IMR-90 (cell line): ENCODE measurements around the gene ISM1. TPM values are rescaled to one million over a fixed set of nuclear protein-coding genes. Genes with fewer than 3 reads are reported as not detected.

Experiments
- ATAC-seq: fragments of 200-7000 bp; cut with Tn5 transposase; 2 replicates; pipeline ENCODE4 v1.9.1; 2020; ENCODE audit warnings: low read depth, mild to moderate bottlenecking, moderate library complexity
- BruUV-seq: library from RNA; stranded (reverse); fragments of 400-500 nt; replicated peaks from 2 replicates; lab custom pipeline; 2021; lab: Mats Ljungman, UMichigan
- CTCF ChIA-PET: fragments of 300-600 bp; formaldehyde crosslinking; extraction: SDS; loops from one replicate; lab custom pipeline; 2021; ENCODE audit warnings: antibody characterized with exemption; lab: Yijun Ruan, JAX
- POLR2A ChIA-PET: fragments of 300-600 bp; sonication (Branson Sonifier 250); formaldehyde crosslinking; loops from one replicate; lab custom pipeline; 2022; ENCODE audit warnings: antibody characterized with exemption; ENCODE audit not compliant: unreplicated experiment; lab: Charles Lee
- DNase-seq: peaks from one replicate; pipeline ENCODE4 v3.0.0; 2013
- H2AFZ ChIP-seq: replicated peaks from 2 replicates; pipeline ENCODE3; 2013; ENCODE audit warnings: low read length, mild to moderate bottlenecking; ENCODE audit not compliant: poor library complexity
- H2AK5ac ChIP-seq: 2 replicates; pipeline ENCODE4 v1.6.1; 2013; ENCODE audit warnings: low read depth, low read length, inconsistent platforms
- H2AK9ac ChIP-seq: replicated peaks from 2 replicates; pipeline ENCODE3; 2013; ENCODE audit warnings: mild to moderate bottlenecking, low read depth, low read length, moderate library complexity; ENCODE audit not compliant: poor library complexity
- H2BK120ac ChIP-seq: 2 replicates; pipeline ENCODE4 v1.6.1; 2013; ENCODE audit warnings: low read depth, low read length, inconsistent platforms
- H2BK15ac ChIP-seq: 3 replicates; pipeline ENCODE4 v1.6.1; 2013; ENCODE audit warnings: low read depth, low read length, inconsistent platforms
- H2BK20ac ChIP-seq: 2 replicates; pipeline ENCODE4 v1.6.1; 2013; ENCODE audit warnings: low read depth, mild to moderate bottlenecking, inconsistent platforms, low read length, moderate library complexity
- H2BK5ac ChIP-seq: 2 replicates; pipeline ENCODE4 v1.6.1; 2013; ENCODE audit warnings: mild to moderate bottlenecking, low read depth, low read length, inconsistent platforms; ENCODE audit not compliant: poor library complexity, severe bottlenecking
- H3K14ac ChIP-seq: replicated peaks from 2 replicates; pipeline ENCODE4 v1.6.1; 2013; ENCODE audit warnings: low read depth, low read length, inconsistent platforms
- H3K18ac ChIP-seq: 2 replicates; pipeline ENCODE4 v1.6.1; 2013; ENCODE audit warnings: low read depth, low read length, control low read depth
- H3K23ac ChIP-seq: 2 replicates; pipeline ENCODE4 v1.6.1; 2013; ENCODE audit warnings: low read depth, low read length, inconsistent platforms
- H3K27ac ChIP-seq: 2 replicates; pipeline ENCODE4 v1.5.1; 2013; ENCODE audit warnings: mild to moderate bottlenecking, control low read depth, low read length; ENCODE audit not compliant: insufficient read depth
- H3K27me3 ChIP-seq: 2 replicates; pipeline ENCODE4 v1.6.1; 2013; ENCODE audit warnings: low read length; ENCODE audit not compliant: control insufficient read depth, insufficient read depth
- H3K36me3 ChIP-seq: 2 replicates; pipeline ENCODE4 v1.6.1; 2013; ENCODE audit warnings: low read length, mixed read lengths; ENCODE audit not compliant: control insufficient read depth, insufficient read depth
- H3K4ac ChIP-seq: 2 replicates; pipeline ENCODE4 v1.6.1; 2013; ENCODE audit warnings: low read depth, low read length, inconsistent platforms
- H3K4me1 ChIP-seq: 2 replicates; pipeline ENCODE4 v1.6.1; 2013; ENCODE audit warnings: low read length, mixed read lengths; ENCODE audit not compliant: control insufficient read depth, insufficient read depth
- H3K4me2 ChIP-seq: 2 replicates; pipeline ENCODE4 v1.6.1; 2013; ENCODE audit warnings: low read depth, mild to moderate bottlenecking, control low read depth, low read length, moderate library complexity
- H3K4me3 ChIP-seq: 2 replicates; pipeline ENCODE4 v1.5.1; 2013; ENCODE audit warnings: low read depth, mild to moderate bottlenecking, control low read depth, low read length, moderate library complexity; ENCODE audit not compliant: insufficient read depth
- H3K56ac ChIP-seq: 2 replicates; pipeline ENCODE4 v1.6.1; 2013; ENCODE audit warnings: low read length, inconsistent platforms; ENCODE audit not compliant: insufficient read depth; ENCODE audit errors: extremely low read depth
- H3K79me1 ChIP-seq, 2 experiments: 2 replicates each; pipeline ENCODE4 v1.6.1; 2013; ENCODE audit warnings: low read length in 2 of 2, inconsistent platforms in 1 of 2, low read depth in 1 of 2
- H3K9ac ChIP-seq: 2 replicates; pipeline ENCODE4 v1.6.1; 2013; ENCODE audit warnings: low read depth, low read length, control low read depth
- H3K9me1 ChIP-seq: 2 replicates; pipeline ENCODE4 v1.6.1; 2013; ENCODE audit warnings: low read length, inconsistent platforms; ENCODE audit not compliant: insufficient read depth
- H3K9me3 ChIP-seq: 2 replicates; pipeline ENCODE4 v1.6.1; 2013; ENCODE audit warnings: low read length; ENCODE audit not compliant: control insufficient read depth, insufficient read depth
- H4K20me1 ChIP-seq: 2 replicates; pipeline ENCODE4 v1.6.1; 2013; ENCODE audit warnings: low read length, inconsistent platforms; ENCODE audit not compliant: insufficient read depth
- H4K5ac ChIP-seq: 2 replicates; pipeline ENCODE4 v1.6.1; 2013; ENCODE audit warnings: mild to moderate bottlenecking, low read depth, low read length, control low read depth
- H4K8ac ChIP-seq, 2 experiments: 2 replicates each; pipeline ENCODE4 v1.6.1; 2013; ENCODE audit warnings: low read depth in 2 of 2, low read length in 2 of 2, control low read depth in 1 of 2, inconsistent platforms in 1 of 2
- H4K91ac ChIP-seq: 2 replicates; pipeline ENCODE4 v1.6.1; 2013; ENCODE audit warnings: low read depth, low read length, inconsistent platforms; ENCODE audit not compliant: insufficient read depth
- BHLHE40 ChIP-seq: fragments of 150-350 bp; IDR thresholded peaks from 2 replicates; pipeline ENCODE4 v1.6.1; 2016; ENCODE audit warnings: mild to moderate bottlenecking, low read depth, low read length
- CEBPB ChIP-seq: IDR thresholded peaks from 2 replicates; pipeline ENCODE4 v1.6.1; 2012; ENCODE audit warnings: low read depth, low read length, improper control_type of control experiment
- CTCF ChIP-seq: conservative IDR thresholded peaks from 2 replicates; pipeline ENCODE4 v1.5.1; 2012; ENCODE audit warnings: mild to moderate bottlenecking, low read depth, low read length, improper control_type of control experiment
- ELK1 ChIP-seq: fragments of 150-350 bp; IDR thresholded peaks from 2 replicates; pipeline ENCODE4 v1.6.1; 2016; ENCODE audit warnings: low read depth, mild to moderate bottlenecking, low read length, moderate library complexity, borderline replicate concordance
- MXI1 ChIP-seq: IDR thresholded peaks from 2 replicates; pipeline ENCODE4 v1.6.1; 2012; ENCODE audit warnings: low read depth, mild to moderate bottlenecking, low read length, moderate library complexity, borderline replicate concordance
- NFE2L2 ChIP-seq: fragments of 150-350 bp; IDR thresholded peaks from 2 replicates; pipeline ENCODE4 v1.6.1; 2016; ENCODE audit warnings: low read depth, mild to moderate bottlenecking, low read length
- POLR2A ChIP-seq: IDR thresholded peaks from 2 replicates; pipeline ENCODE4 v1.6.1; 2012; ENCODE audit warnings: mild to moderate bottlenecking, low read depth, low read length
- RAD21 ChIP-seq: IDR thresholded peaks from 2 replicates; pipeline ENCODE4 v1.6.1; 2012; ENCODE audit warnings: low read length, improper control_type of control experiment
- WGBS, 2 experiments: methylation state at CpG; one replicate each; pipeline versions ENCODE4 v1.1.5 to v1.1.7; 2013; ENCODE audit warnings: missing lambda C conversion rate in 2 of 2; ENCODE audit not compliant: insufficient read length in 1 of 2; ENCODE audit errors: extremely low coverage in 2 of 2; 5-methylcytosine and 5-hydroxymethylcytosine counted together
- dilution Hi-C: fragments of 300-500 bp; cut with HindIII; formaldehyde crosslinking; loops from one replicate; pipeline ENCODE4 v1.14.3; 2018; ENCODE audit warnings: low sequenced_read_pairs; ENCODE audit not compliant: unreplicated experiment
- in situ Hi-C: fragments of 300-500 bp; cut with MboI; formaldehyde crosslinking; loops from 3 replicates; pipeline ENCODE4 v1.14.3; 2019; ENCODE audit warnings: low sequenced_read_pairs, inconsistent platforms, mixed read lengths
- intact Hi-C: fragments of 100-400 bp; cut with micrococcal nuclease; formaldehyde crosslinking; loops from 2 replicates; pipeline ENCODE4 v1.10.0; 2022
- polyA plus RNA-seq, 3 experiments: library from polyadenylated mRNA; depleted of rRNA; stranded (reverse); fragments of >200 nt; gene quantifications; 2 replicates each; pipeline ENCODE4 v1.2.3, GENCODE V29; 2012; ENCODE audit warnings: low replicate concordance in 1 of 3
- total RNA-seq: library from RNA; depleted of rRNA; stranded (reverse); fragments of >200 nt; gene quantifications from 2 replicates; pipeline ENCODE4 v1.2.3, GENCODE V29; 2012

ISM1 gene
- total and polyA plus RNA-seq, 2 of the 4 experiments (the other 2 are of a cell fraction): not detected

- no peaks in the 10 kb centered on the region for H3K36me3 ChIP-seq
- no TSS peak for BruUV-seq
- no peak overlapping the region for H3K4ac ChIP-seq
- no peak overlapping the region for H3K23ac ChIP-seq
- H2AK9ac ChIP-seq: no peak overlapping the region
- no peak overlapping the region for H3K9ac ChIP-seq
- in situ Hi-C loops (no loop called here), intact Hi-C loops (no loop called here), dilution Hi-C loops (no loop called here)
- no peak for TF ChIP-seq POLR2A
- no peak for TF ChIP-seq CTCF
- no peak for TF ChIP-seq NFE2L2
- no peak for TF ChIP-seq MXI1
- no peak for TF ChIP-seq BHLHE40
- TF ChIP-seq ELK1: no peak
- TF ChIP-seq CEBPB: no peak
- no peak for TF ChIP-seq RAD21
- H4K5ac ChIP-seq: peak overlapping the region; percentile 55; the same call in 1 of the 2 replicates
- ATAC-seq (peak; percentile 62), DNase-seq (peak; percentile 26)
- peak overlapping the region; percentile 96 for H3K4me2 ChIP-seq
- no peak overlapping the region; the same call in 1 of the 2 replicates for H2BK120ac ChIP-seq
- H2BK20ac ChIP-seq: no peak overlapping the region
- peak overlapping the region; percentile 51 for H3K18ac ChIP-seq
- H3K79me1 ChIP-seq: no peaks in the 10 kb centered on the region
- H2BK15ac ChIP-seq: no peak overlapping the region
- peak overlapping the region; percentile 88; the same call in 1 of the 2 replicates for H3K27ac ChIP-seq
- no peaks in the 10 kb centered on the region for H4K20me1 ChIP-seq
- H2AFZ ChIP-seq: no peak overlapping the region
- 38% methylated on average over 1 of the region's 9 CpGs; no CpG with 5 or more reads in 1 of the 2 experiments for WGBS, 2 experiments
- no peak overlapping the region for H2BK5ac ChIP-seq
- 0 out of 2 replicates have a peak overlapping the region, but pooled peaks have one; percentile 14 for H3K4me3 ChIP-seq
- H3K4me1 ChIP-seq: peaks cover 12% of the 10 kb centered on the region
- H3K14ac ChIP-seq: no peak overlapping the region
- no peaks in the 10 kb centered on the region for H3K9me1 ChIP-seq
- ChIA-PET CTCF (no interaction called here), POLR2A (no interaction called here)
- H3K56ac ChIP-seq: no peak overlapping the region
- peaks cover 7% of the 10 kb centered on the region for H3K27me3 ChIP-seq
- no peak overlapping the region for H4K91ac ChIP-seq
- no peaks in the 10 kb centered on the region for H3K9me3 ChIP-seq
- H4K8ac ChIP-seq: no peak overlapping the region
- H2AK5ac ChIP-seq: no peak overlapping the region
Observed at GRCh38 chr20:13348311-13349234, 127.5 kb downstream of the ISM1 start.
